K562 (cell line): ENCODE data around the gene TCAP. TPM values are rescaled to one million over a fixed set of nuclear protein-coding genes. Genes with fewer than 3 reads are reported as not detected.

Experiments used
- ATAC-seq: fragments of 200-7000 bp; cut with Tn5 transposase; 3 replicates; pipeline ENCODE4 v1.9.1; 2020; ENCODE audit warnings: moderate library complexity
- BruUV-seq: library from RNA; stranded (reverse); fragments of 400-500 nt; replicated peaks from 2 replicates; lab custom pipeline; 2021; lab: Mats Ljungman, UMichigan
- CTCF ChIA-PET: fragments of 300-600 bp; formaldehyde crosslinking; extraction: SDS; loops from one replicate; lab custom pipeline; 2021; ENCODE audit warnings: low intra/inter-chr PET ratio; lab: Yijun Ruan, JAX
- POLR2A ChIA-PET: fragments of 300-600, 350-650 bp; sonication (Branson Sonifier 250); formaldehyde crosslinking; extraction: SDS; loops from one replicate; lab custom pipeline; 2021; ENCODE audit warnings: antibody characterized with exemption, inconsistent platforms; lab: Yijun Ruan, JAX
- DNase-seq, 4 experiments: peaks; one replicate each; pipeline versions ENCODE4 v3.0.0 to v3.0.0-alpha.2; 2011 to 2018; ENCODE audit warnings: low spot score in 3 of 4, mixed read lengths in 3 of 4; ENCODE audit errors: extremely low read depth in 1 of 4
- FAIRE-seq: peaks from 2 replicates; lab custom pipeline; 2011; peaks lifted over from hg19 to GRCh38; lab: Jason Lieb, UNC
- H2AFZ ChIP-seq: 2 replicates; pipeline ENCODE4 v1.6.0; 2011; ENCODE audit warnings: low read depth, low read length, control low read depth, inconsistent platforms
- H3K27ac ChIP-seq: fragments of 200-600 bp; 3 replicates; pipeline ENCODE4 v1.8.0; 2011; ENCODE audit warnings: low read depth, mild to moderate bottlenecking, control low read depth, inconsistent platforms, low read length, moderate library complexity, mixed read lengths; ENCODE audit errors: extremely low read depth
- H3K27me3 ChIP-seq, 2 experiments: fragments of 300-600 bp in 1 of 2; 2 replicates in 1 of 2; 3 replicates in 1 of 2; pipeline versions ENCODE4 v1.6.0 to v1.8.0; 2011; ENCODE audit warnings: inconsistent platforms in 2 of 2, low read length in 2 of 2, mild to moderate bottlenecking in 1 of 2, mixed read lengths in 1 of 2, moderate library complexity in 1 of 2; ENCODE audit not compliant: control insufficient read depth in 2 of 2, insufficient read depth in 2 of 2
- H3K36me3 ChIP-seq: fragments of 300-600 bp; 3 replicates; pipeline ENCODE4 v1.8.0; 2011; ENCODE audit warnings: mild to moderate bottlenecking, low read length, inconsistent platforms; ENCODE audit not compliant: control insufficient read depth, insufficient read depth
- H3K4me1 ChIP-seq, 2 experiments: fragments of 200-600 bp in 1 of 2; replicated peaks in 1 of 2; 2 replicates in 1 of 2; 3 replicates in 1 of 2; pipeline versions ENCODE4 v1.5.1 to v1.8.0; 2011; ENCODE audit warnings: inconsistent platforms in 2 of 2, low read length in 2 of 2, mild to moderate bottlenecking in 1 of 2, mixed read lengths in 1 of 2, moderate library complexity in 1 of 2; ENCODE audit not compliant: control insufficient read depth in 2 of 2, insufficient read depth in 2 of 2
- H3K4me2 ChIP-seq: 2 replicates; pipeline ENCODE4 v1.6.1; 2011; ENCODE audit warnings: low read length, control low read depth, inconsistent platforms, mixed read lengths; ENCODE audit not compliant: insufficient read depth
- H3K4me3 ChIP-seq: fragments of 200-600 bp; sonication (generic), shearing (Covaris generic); 2 replicates; pipeline ENCODE4 v1.5.1; 2016; ENCODE audit warnings: control low read depth, inconsistent platforms
- H3K79me2 ChIP-seq: fragments of 200-600 bp; 3 replicates; pipeline ENCODE4 v1.8.0; 2011; ENCODE audit warnings: low read length, inconsistent platforms; ENCODE audit not compliant: control insufficient read depth, insufficient read depth
- H3K9ac ChIP-seq, 2 experiments: 2 replicates each; pipeline versions ENCODE4 v1.6.0 to v1.6.1; 2011; ENCODE audit warnings: low read depth in 2 of 2, low read length in 2 of 2, control low read depth in 1 of 2, inconsistent platforms in 1 of 2, mild to moderate bottlenecking in 1 of 2, mixed read lengths in 1 of 2; ENCODE audit not compliant: insufficient read depth in 1 of 2
- H3K9me1 ChIP-seq: one replicate; pipeline ENCODE4 v1.6.0; 2011; ENCODE audit warnings: inconsistent platforms, mild to moderate bottlenecking, low read length, moderate library complexity; ENCODE audit not compliant: control insufficient read depth, insufficient read depth
- H3K9me3 ChIP-seq: replicated peaks from 2 replicates; pipeline ENCODE4 v1.5.1; 2011; ENCODE audit warnings: low read depth, low read length, inconsistent platforms; ENCODE audit not compliant: control insufficient read depth, insufficient read depth
- H4K20me1 ChIP-seq: replicated peaks from 2 replicates; pipeline ENCODE4 v1.6.1; 2011; ENCODE audit warnings: low read length, inconsistent platforms, mixed read lengths; ENCODE audit not compliant: control insufficient read depth, insufficient read depth
- ARID2 ChIP-seq: fragments of 450-650 bp; IDR thresholded peaks from 2 replicates; pipeline ENCODE4 v1.6.1; 2017; ENCODE audit warnings: antibody characterized with exemption, mild to moderate bottlenecking
- CBX8 ChIP-seq: fragments of 200-600 bp; sonication (generic); IDR thresholded peaks from 2 replicates; pipeline ENCODE4 v1.6.1; 2012; ENCODE audit warnings: borderline replicate concordance, mixed run types, low read depth, mild to moderate bottlenecking, moderate library complexity, mixed read lengths, low read length, control low read depth, inconsistent platforms; ENCODE audit not compliant: poor library complexity, severe bottlenecking; ENCODE audit errors: extremely low read depth
- CREM ChIP-seq: IDR thresholded peaks from 2 replicates; pipeline ENCODE4 v1.6.1; 2014; ENCODE audit warnings: antibody characterized with exemption, low read depth
- DDX20 ChIP-seq: fragments of 450-650 bp; IDR thresholded peaks from 2 replicates; pipeline ENCODE4 v1.6.1; 2016; ENCODE audit warnings: missing genetic modification characterization, low read depth, mild to moderate bottlenecking, missing compliant biosample characterization, moderate library complexity
- ETS2 ChIP-seq: IDR thresholded peaks from 2 replicates; pipeline ENCODE4 v1.6.1; 2016; ENCODE audit warnings: borderline replicate concordance, missing genetic modification characterization, mild to moderate bottlenecking, moderate library complexity, missing compliant biosample characterization; ENCODE audit not compliant: poor library complexity, severe bottlenecking
- HDAC2 ChIP-seq: fragments of 450-650 bp; IDR thresholded peaks from 2 replicates; pipeline ENCODE4 v1.6.1; 2016; ENCODE audit warnings: mild to moderate bottlenecking
- NBN ChIP-seq: fragments of 450-650 bp; IDR thresholded peaks from 2 replicates; pipeline ENCODE4 v1.6.1; 2016; ENCODE audit warnings: low read depth, mild to moderate bottlenecking
- RAD21 ChIP-seq, 2 experiments: fragments of 250-450 bp in 1 of 2; fragments of 450-650 bp in 1 of 2; sonication (Bioruptor Pico) in 1 of 2; formaldehyde crosslinking in 1 of 2; IDR thresholded peaks in 1 of 2; conservative IDR thresholded peaks in 1 of 2; 2 replicates each; pipeline versions ENCODE4 v1.4.0 to v1.8.0; 2020 to 2022; ENCODE audit warnings: mild to moderate bottlenecking in 2 of 2, moderate library complexity in 1 of 2
- RAD51 ChIP-seq: fragments of 450-650 bp; IDR thresholded peaks from 2 replicates; pipeline ENCODE4 v1.7.1; 2016; ENCODE audit warnings: low read depth, mild to moderate bottlenecking, borderline replicate concordance
- RBM22 ChIP-seq: fragments of 200-400 bp; formaldehyde crosslinking; IDR thresholded peaks from 2 replicates; pipeline ENCODE4 v1.6.1; 2018; ENCODE audit warnings: low read length, low read depth; ENCODE audit not compliant: poor library complexity, severe bottlenecking
- SLC30A9 ChIP-seq: fragments of 250-450 bp; sonication (Bioruptor Pico); IDR thresholded peaks from 2 replicates; pipeline ENCODE4 v1.8.0; 2022; ENCODE audit warnings: mild to moderate bottlenecking, moderate library complexity
- TGIF2 ChIP-seq: sonication (generic); formaldehyde crosslinking; IDR thresholded peaks from 2 replicates; pipeline ENCODE4 v1.8.1; 2022; ENCODE audit warnings: mild to moderate bottlenecking, missing genetic modification reagents, moderate library complexity
- WHSC1 ChIP-seq: IDR thresholded peaks from one replicate; pipeline ENCODE4 v1.6.1; 2012; ENCODE audit warnings: low read length, control low read depth, inconsistent platforms
- ZC3H8 ChIP-seq: fragments of 450-650 bp; IDR thresholded peaks from 2 replicates; pipeline ENCODE4 v1.6.1; 2017
- ZFP91 ChIP-seq: sonication (generic); formaldehyde crosslinking; IDR thresholded peaks from 2 replicates; pipeline ENCODE4 v1.8.0; 2022; ENCODE audit warnings: mild to moderate bottlenecking, missing genetic modification reagents
- ZFPM2 ChIP-seq: fragments of 250-450 bp; sonication (Bioruptor Pico); IDR thresholded peaks from 2 replicates; pipeline ENCODE4 v1.5.1; 2022; ENCODE audit warnings: mild to moderate bottlenecking
- ZNF282 ChIP-seq: sonication (generic); formaldehyde crosslinking; IDR thresholded peaks from 2 replicates; pipeline ENCODE4 v1.8.1; 2023; ENCODE audit warnings: missing genetic modification reagents
- ZNF445 ChIP-seq: fragments of 250-450 bp; sonication (Bioruptor Pico); IDR thresholded peaks from 2 replicates; pipeline ENCODE4 v1.4.0; 2020; ENCODE audit warnings: low read depth, mild to moderate bottlenecking, moderate library complexity
- WGBS: fragments of 100-300 bp; shearing (Covaris generic); methylation state at CpG from one replicate; pipeline ENCODE4 v1.1.6; 2016; ENCODE audit warnings: low coverage, mixed read lengths; ENCODE audit not compliant: insufficient coverage; ENCODE audit errors: missing lambda C conversion rate; 5-methylcytosine and 5-hydroxymethylcytosine counted together
- in situ Hi-C: fragments of 300-500 bp; cut with MboI; formaldehyde crosslinking; loops from 4 replicates; pipeline ENCODE4 v1.15.0; 2018; ENCODE audit warnings: inconsistent platforms, mixed read lengths
- intact Hi-C: fragments of 100-400 bp; cut with micrococcal nuclease; formaldehyde crosslinking; loops from 2 replicates; pipeline ENCODE4 v1.14.2; 2022
- polyA plus RNA-seq, 8 experiments: library from polyadenylated mRNA; depleted of rRNA in 4 of 8; stranded (reverse) in 5 of 8; unstranded in 3 of 8; fragments of >200 nt; fragmentation: Nextera tagmentation in 2 of 8; fragmentation: Illumina TruSeq in 1 of 8; extraction: Ambion mirVana in 2 of 8; extraction: Trizol in 1 of 8; gene quantifications; 2 replicates each; pipeline versions ENCODE4 v1.2.1 to v1.2.3, GENCODE V29; 2011 to 2014; ENCODE audit warnings: inconsistent platforms in 1 of 8, missing spikeins in 1 of 8
- total RNA-seq, 7 experiments: library from RNA; depleted of rRNA in 6 of 7; stranded (reverse); fragments of >200 nt in 6 of 7; fragmentation: Illumina TruSeq in 2 of 7; extraction: Trizol in 2 of 7; gene quantifications; 2 replicates each; pipeline versions ENCODE4 v1.2.1 to v1.2.3, GENCODE V29; 2011 to 2021; ENCODE audit warnings: low replicate concordance in 1 of 7
- TF ChIP-seq, protein P1 (sequence below): fragments of 450-650 bp; IDR thresholded peaks from 2 replicates; pipeline ENCODE4 v1.7.0; 2016; ENCODE audit warnings: borderline replicate concordance
- TF ChIP-seq, protein P2 (sequence below): fragments of 450-650 bp; IDR thresholded peaks from 2 replicates; pipeline ENCODE4 v1.6.1; 2017; ENCODE audit warnings: mild to moderate bottlenecking, moderate library complexity

The TCAP gene
- total and polyA plus RNA-seq, 9 of the 15 experiments (the other 6 are each of a cell fraction or from before 2014, with no cell fraction given) = 0.33 to 1.4 (median 0.82) TPM; not detected in 2

- 52% methylated on average over 7 of the region's 7 CpGs for WGBS
- TF ChIP-seq ZFP91 (CRISPR knock-in tag) (no peak), RBM22 (no peak), CREM (no peak), WHSC1 (no peak), TGIF2 (no peak), DDX20 (tag) (no peak), CBX8 (no peak), ETS2 (tag) (no peak), ZNF445 (no peak), RAD51 (no peak), ARID2 (no peak), SLC30A9 (no peak), RAD21 (CRISPR knock-in tag; conservative IDR thresholded peaks at IDR 0.05 in 1 of 2, IDR thresholded peaks at IDR 0.05 in 1 of 2) (no peak), HDAC2 (no peak), ZNF282 (CRISPR knock-in tag) (no peak), ZC3H8 (no peak), NBN (no peak), ZFPM2 (CRISPR knock-in tag) (no peak)
- TF ChIP-seq, protein P1, sequence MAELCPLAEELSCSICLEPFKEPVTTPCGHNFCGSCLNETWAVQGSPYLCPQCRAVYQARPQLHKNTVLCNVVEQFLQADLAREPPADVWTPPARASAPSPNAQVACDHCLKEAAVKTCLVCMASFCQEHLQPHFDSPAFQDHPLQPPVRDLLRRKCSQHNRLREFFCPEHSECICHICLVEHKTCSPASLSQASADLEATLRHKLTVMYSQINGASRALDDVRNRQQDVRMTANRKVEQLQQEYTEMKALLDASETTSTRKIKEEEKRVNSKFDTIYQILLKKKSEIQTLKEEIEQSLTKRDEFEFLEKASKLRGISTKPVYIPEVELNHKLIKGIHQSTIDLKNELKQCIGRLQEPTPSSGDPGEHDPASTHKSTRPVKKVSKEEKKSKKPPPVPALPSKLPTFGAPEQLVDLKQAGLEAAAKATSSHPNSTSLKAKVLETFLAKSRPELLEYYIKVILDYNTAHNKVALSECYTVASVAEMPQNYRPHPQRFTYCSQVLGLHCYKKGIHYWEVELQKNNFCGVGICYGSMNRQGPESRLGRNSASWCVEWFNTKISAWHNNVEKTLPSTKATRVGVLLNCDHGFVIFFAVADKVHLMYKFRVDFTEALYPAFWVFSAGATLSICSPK = no peak
- TF ChIP-seq, protein P2, sequence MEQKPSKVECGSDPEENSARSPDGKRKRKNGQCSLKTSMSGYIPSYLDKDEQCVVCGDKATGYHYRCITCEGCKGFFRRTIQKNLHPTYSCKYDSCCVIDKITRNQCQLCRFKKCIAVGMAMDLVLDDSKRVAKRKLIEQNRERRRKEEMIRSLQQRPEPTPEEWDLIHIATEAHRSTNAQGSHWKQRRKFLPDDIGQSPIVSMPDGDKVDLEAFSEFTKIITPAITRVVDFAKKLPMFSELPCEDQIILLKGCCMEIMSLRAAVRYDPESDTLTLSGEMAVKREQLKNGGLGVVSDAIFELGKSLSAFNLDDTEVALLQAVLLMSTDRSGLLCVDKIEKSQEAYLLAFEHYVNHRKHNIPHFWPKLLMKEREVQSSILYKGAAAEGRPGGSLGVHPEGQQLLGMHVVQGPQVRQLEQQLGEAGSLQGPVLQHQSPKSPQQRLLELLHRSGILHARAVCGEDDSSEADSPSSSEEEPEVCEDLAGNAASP = no peak
- Histone ChIP-seq H3K9ac (no peak overlapping the region), H3K79me2 (no peaks in the 10 kb centered on the region), H3K27me3 (0 out of 5 replicates have a peak, but pooled peaks cover 0 to 5% of the 10 kb centered on the region in 2 experiments), H3K9me3 (no peaks in the 10 kb centered on the region), H3K27ac (no peak overlapping the region), H3K4me2 (no peak overlapping the region), H4K20me1 (no peaks in the 10 kb centered on the region; the same call in 1 of the 2 replicates), H2AFZ (no peak overlapping the region), H3K9me1 (no peaks in the 10 kb centered on the region), H3K4me3 (no peak overlapping the region), H3K36me3 (no peaks in the 10 kb centered on the region), H3K4me1 (peaks cover 0 to 25% of the 10 kb centered on the region in 2 experiments; a peak in 3 of 5 replicates)
- ATAC-seq (no peak), FAIRE-seq (no peak), DNase-seq (no peak)
- no TSS peak for BruUV-seq
- intact Hi-C loops = no loop called here
- POLR2A ChIA-PET = interaction anchor here (0.7 kb wide), 1 partner anchor 23 kb away, joined by 5 read pairs; the partner anchor contains the start of gene MIEN1
- CTCF ChIA-PET = no interaction called here
- in situ Hi-C loops = no loop called here
These were observed 41.8 kb downstream of the TCAP start for GRCh38 chr17:39706921-39707337.
